ENCODE data around the gene LIF.

- TF ChIP-seq CTCF (IDR thresholded peaks at IDR 0.05; ENCODE audit: low read depth, low read length, missing input control) (no peak), RAD21 (IDR thresholded peaks at IDR 0.05) (no peak), RXRA (IDR thresholded peaks at IDR 0.05) (no peak), TAF1 (conservative IDR thresholded peaks at IDR 0.05) (no peak), REST (IDR thresholded peaks at IDR 0.05) (no peak), EGR1 (IDR thresholded peaks at IDR 0.05; ENCODE audit: low read depth in 2 of 2) (no peak), SP1 (IDR thresholded peaks at IDR 0.05) (no peak)
These were observed 3.5 kb upstream of the LIF start for GRCh38 chr22:30250039-30250565.

Measured in liver (tissue), 3 donors.